ENCODE data around the gene CBFA2T2. TPM values are rescaled to one million over a fixed set of nuclear protein-coding genes. Genes with fewer than 3 reads are reported as not detected.

CBFA2T2 gene
- total RNA-seq, 1 experiment from 2014 or later, result 13.1 TPM

DNA sequence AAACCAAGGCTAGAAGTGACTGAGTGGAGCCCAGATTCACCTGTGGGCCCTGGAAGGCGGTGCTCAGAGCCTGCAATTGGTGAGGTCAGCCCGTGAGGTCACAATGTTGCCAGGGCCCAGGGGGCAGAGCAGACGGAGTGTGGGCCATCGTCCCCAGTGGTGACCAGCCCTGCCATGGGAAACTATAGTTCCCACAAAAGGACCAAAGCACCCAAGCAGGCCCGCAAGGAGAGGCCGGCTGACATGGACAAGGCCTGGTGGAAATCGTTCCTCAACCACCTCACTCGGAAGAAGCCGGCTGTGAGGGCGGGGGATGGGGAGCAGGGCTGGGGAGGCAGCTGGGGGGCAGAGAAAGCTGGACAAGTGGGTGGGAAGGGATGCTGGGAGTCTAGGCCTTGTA lies 172.3 kb downstream of the CBFA2T2 start, which contains the start of gene C20orf144:
TSS of gene C20orf144 (plus strand) at position 156 of the 400 bp plus-strand sequence. CDS start at position 175, 19 bp downstream.
- Histone ChIP-seq H3K27ac (ENCODE audit: low read depth, low read length, poor library complexity, severe bottlenecking) (peak within 1 kb of the TSS; percentile 81), H3K9me3 (ENCODE audit: low read depth, low read length, poor library complexity, severe bottlenecking) (no peaks in the 10 kb centered on the region), H3K4me1 (ENCODE audit: insufficient read depth, low read length, poor library complexity, severe bottlenecking) (peaks cover 19% of the 10 kb centered on the region), H3K27me3 (replicated peaks; ENCODE audit: insufficient read depth, low read depth, low read length, poor library complexity) (no peaks in the 10 kb centered on the region), H3K36me3 (ENCODE audit: insufficient read depth, low read length, poor library complexity, severe bottlenecking) (peaks cover 19% of the 10 kb centered on the region), H3K4me3 (ENCODE audit: low read depth, low read length, poor library complexity, severe bottlenecking) (peak within 1 kb of the TSS; percentile 68)
- no TSS peak for BruUV-seq (replicated peaks)
- no peak for TF ChIP-seq EZH2 (IDR thresholded peaks at IDR 0.05; ENCODE audit: borderline replicate concordance, low read depth, low read length, poor library complexity, severe bottlenecking)
- TF ChIP-seq, protein P1, sequence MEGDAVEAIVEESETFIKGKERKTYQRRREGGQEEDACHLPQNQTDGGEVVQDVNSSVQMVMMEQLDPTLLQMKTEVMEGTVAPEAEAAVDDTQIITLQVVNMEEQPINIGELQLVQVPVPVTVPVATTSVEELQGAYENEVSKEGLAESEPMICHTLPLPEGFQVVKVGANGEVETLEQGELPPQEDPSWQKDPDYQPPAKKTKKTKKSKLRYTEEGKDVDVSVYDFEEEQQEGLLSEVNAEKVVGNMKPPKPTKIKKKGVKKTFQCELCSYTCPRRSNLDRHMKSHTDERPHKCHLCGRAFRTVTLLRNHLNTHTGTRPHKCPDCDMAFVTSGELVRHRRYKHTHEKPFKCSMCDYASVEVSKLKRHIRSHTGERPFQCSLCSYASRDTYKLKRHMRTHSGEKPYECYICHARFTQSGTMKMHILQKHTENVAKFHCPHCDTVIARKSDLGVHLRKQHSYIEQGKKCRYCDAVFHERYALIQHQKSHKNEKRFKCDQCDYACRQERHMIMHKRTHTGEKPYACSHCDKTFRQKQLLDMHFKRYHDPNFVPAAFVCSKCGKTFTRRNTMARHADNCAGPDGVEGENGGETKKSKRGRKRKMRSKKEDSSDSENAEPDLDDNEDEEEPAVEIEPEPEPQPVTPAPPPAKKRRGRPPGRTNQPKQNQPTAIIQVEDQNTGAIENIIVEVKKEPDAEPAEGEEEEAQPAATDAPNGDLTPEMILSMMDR (conservative IDR thresholded peaks at IDR 0.05; ENCODE audit: low read depth, low read length), result no peak
- POLR2A ChIA-PET (ENCODE audit: low non-redundant PET), result no interaction called here
- DNase-seq (ENCODE audit: low spot score), result no peak
- intact Hi-C loops (cut with micrococcal nuclease; ENCODE audit: unreplicated experiment), result loop anchor here (5.0 kb wide), 1 partner anchor 475 kb away; no protein-coding TSS in a partner anchor
- CTCF ChIA-PET, result no interaction called here

DNA sequence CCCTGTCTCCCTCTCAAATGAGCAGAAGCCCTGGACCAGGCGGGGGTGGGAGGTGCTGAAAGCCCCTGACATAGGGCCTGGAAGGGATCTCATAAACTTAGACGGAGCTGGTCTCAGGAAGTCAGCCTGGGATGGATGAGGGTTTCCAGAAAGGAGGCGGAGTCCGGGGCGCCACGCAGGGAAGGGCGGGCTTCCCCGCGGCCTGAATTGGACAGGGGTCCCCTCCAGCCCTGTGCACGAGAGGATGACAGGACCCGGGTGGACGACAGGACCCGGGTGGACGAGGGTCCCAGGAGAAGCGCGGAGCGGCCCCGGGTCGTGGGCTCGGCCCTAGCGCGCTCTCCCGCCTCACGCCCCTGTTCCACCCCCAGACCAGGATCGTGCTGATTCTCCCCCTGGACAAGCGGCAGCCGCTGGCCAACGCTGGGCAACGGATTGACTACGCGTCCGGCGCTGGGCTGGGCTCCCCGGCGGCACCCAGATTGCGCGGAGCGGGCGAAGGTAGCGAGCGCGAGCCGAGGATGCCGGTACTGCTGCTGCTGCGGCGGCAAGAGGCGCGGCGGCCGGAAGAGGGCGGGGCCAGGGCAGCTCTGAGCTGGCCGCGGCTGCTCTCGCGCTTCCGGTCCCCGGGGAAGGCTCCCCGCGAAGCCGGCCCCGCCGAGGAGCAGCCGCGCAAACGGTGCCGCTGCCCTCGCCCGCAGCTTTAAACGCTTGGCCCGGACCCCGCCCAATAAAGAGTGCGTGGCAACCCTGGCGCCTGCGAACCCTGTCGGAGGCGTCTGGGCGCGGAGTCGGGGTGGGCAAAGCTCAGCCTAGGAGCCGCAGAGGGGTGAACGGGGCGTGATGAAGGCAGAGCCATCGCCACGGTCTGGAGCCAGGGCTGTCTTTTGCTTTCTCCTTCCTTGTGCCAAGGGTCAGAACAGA lies 173.5 kb downstream of the CBFA2T2 start:
- TF ChIP-seq, protein P1 (conservative IDR thresholded peaks at IDR 0.05; ENCODE audit: low read depth, low read length), result no peak
- TF ChIP-seq EZH2 (IDR thresholded peaks at IDR 0.05; ENCODE audit: borderline replicate concordance, low read depth, low read length, poor library complexity, severe bottlenecking), result no peak
- no TSS peak for BruUV-seq (replicated peaks)
- Histone ChIP-seq H3K4me1 (ENCODE audit: insufficient read depth, low read length, poor library complexity, severe bottlenecking) (peaks cover 27% of the 10 kb centered on the region), H3K27ac (ENCODE audit: low read depth, low read length, poor library complexity, severe bottlenecking) (peak overlapping the region; percentile 81), H3K36me3 (ENCODE audit: insufficient read depth, low read length, poor library complexity, severe bottlenecking) (peaks cover 13% of the 10 kb centered on the region), H3K9me3 (ENCODE audit: low read depth, low read length, poor library complexity, severe bottlenecking) (no peaks in the 10 kb centered on the region), H3K27me3 (replicated peaks; ENCODE audit: insufficient read depth, low read depth, low read length, poor library complexity) (no peaks in the 10 kb centered on the region), H3K4me3 (ENCODE audit: low read depth, low read length, poor library complexity, severe bottlenecking) (peak overlapping the region; percentile 68)
- POLR2A ChIA-PET (ENCODE audit: low non-redundant PET), result interaction anchor here (1.1 kb wide), 1 partner anchor 10 kb away, joined by 3 read pairs; no protein-coding TSS in a partner anchor
- CTCF ChIA-PET, result interaction anchor here (0.7 to 1.0 kb wide), 2 partner anchors 10 to 11 kb away, joined by 3 read pairs; no protein-coding TSS in a partner anchor
- peak; percentile 88 for DNase-seq (ENCODE audit: low spot score)
- intact Hi-C loops (cut with micrococcal nuclease; ENCODE audit: unreplicated experiment), result loop anchor here (5.0 kb wide), 1 partner anchor 474 kb away; no protein-coding TSS in a partner anchor

DNA sequence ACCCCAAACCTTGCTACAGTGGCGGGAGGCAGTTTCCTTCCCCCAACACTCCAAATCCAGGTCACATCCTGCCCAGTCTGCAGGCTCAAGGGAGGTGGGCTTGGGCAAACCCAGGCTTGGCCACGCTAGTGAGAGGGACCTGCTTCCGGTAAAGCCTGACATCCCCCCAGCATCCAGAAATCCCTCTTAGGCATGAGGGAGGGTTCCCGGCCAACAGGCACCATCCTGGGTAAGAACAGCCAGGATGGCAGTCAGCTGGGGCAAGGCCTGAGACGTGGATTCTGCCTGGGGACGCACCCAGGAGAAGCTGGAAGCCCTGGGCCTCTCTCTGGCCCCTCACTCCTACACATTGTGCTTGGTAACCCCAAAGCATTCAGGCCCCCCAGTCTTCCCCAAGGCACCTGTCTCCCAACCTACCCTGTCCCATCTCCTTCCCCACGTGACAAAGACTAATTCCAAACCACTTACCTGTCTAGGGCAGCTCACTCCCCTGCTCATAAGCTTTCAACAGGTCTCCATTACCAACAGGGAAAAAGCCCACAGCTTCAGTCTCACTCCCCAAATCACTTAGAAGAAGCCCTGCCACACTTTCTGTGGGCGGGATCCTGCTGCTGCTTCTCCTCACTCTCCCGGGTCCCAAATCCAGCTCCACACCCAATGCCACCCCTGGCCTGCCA lies 174.3 kb downstream of the CBFA2T2 start:
- POLR2A ChIA-PET (ENCODE audit: low non-redundant PET), result no interaction called here
- Histone ChIP-seq H3K4me1 (ENCODE audit: insufficient read depth, low read length, poor library complexity, severe bottlenecking) (peaks cover 27% of the 10 kb centered on the region), H3K27me3 (replicated peaks; ENCODE audit: insufficient read depth, low read depth, low read length, poor library complexity) (no peaks in the 10 kb centered on the region), H3K27ac (ENCODE audit: low read depth, low read length, poor library complexity, severe bottlenecking) (peak overlapping the region; percentile 81), H3K36me3 (ENCODE audit: insufficient read depth, low read length, poor library complexity, severe bottlenecking) (peaks cover 18% of the 10 kb centered on the region), H3K9me3 (ENCODE audit: low read depth, low read length, poor library complexity, severe bottlenecking) (no peaks in the 10 kb centered on the region), H3K4me3 (ENCODE audit: low read depth, low read length, poor library complexity, severe bottlenecking) (peak overlapping the region; percentile 68)
- no TSS peak for BruUV-seq (replicated peaks)
- CTCF ChIA-PET, result interaction anchor here (0.7 kb wide), 1 partner anchor 12 kb away, joined by 3 read pairs; no protein-coding TSS in a partner anchor
- no peak for TF ChIP-seq EZH2 (IDR thresholded peaks at IDR 0.05; ENCODE audit: borderline replicate concordance, low read depth, low read length, poor library complexity, severe bottlenecking)
- TF ChIP-seq, protein P1 (conservative IDR thresholded peaks at IDR 0.05; ENCODE audit: low read depth, low read length), result no peak
- no peak for DNase-seq (ENCODE audit: low spot score)
- intact Hi-C loops (cut with micrococcal nuclease; ENCODE audit: unreplicated experiment), result loop anchor here (5.0 kb wide), 1 partner anchor 473 kb away; no protein-coding TSS in a partner anchor

All from A673 (cell line).